PC-3 (cell line): ENCODE data around the gene TFAP2B. TPM values are rescaled to one million over a fixed set of nuclear protein-coding genes. Genes with fewer than 3 reads are reported as not detected.

Experiments
- ATAC-seq: fragments of 200-7000 bp; cut with Tn5 transposase; 2 replicates; pipeline ENCODE4 v1.9.1; 2020; ENCODE audit warnings: mild to moderate bottlenecking, moderate library complexity
- BruUV-seq: library from RNA; stranded (reverse); fragments of 400-500 nt; replicated peaks from 2 replicates; lab custom pipeline; 2021; lab: Mats Ljungman, UMichigan
- CTCF ChIA-PET: fragments of 300-600 bp; sonication (Branson Sonifier 250); formaldehyde crosslinking; loops from one replicate; lab custom pipeline; 2022; ENCODE audit warnings: antibody characterized with exemption; lab: Charles Lee
- POLR2A ChIA-PET: fragments of 300-600 bp; sonication (Branson Sonifier 250); formaldehyde crosslinking; loops from one replicate; lab custom pipeline; 2022; ENCODE audit warnings: antibody characterized with exemption; ENCODE audit not compliant: unreplicated experiment; lab: Charles Lee
- DNase-seq: peaks from one replicate; pipeline ENCODE4 v3.0.0-alpha.2; 2015
- H2AFZ ChIP-seq: fragments of 300-600 bp; sonication (generic); 2 replicates; pipeline ENCODE4 v1.6.0; 2016; ENCODE audit warnings: antibody characterized with exemption, low read length
- H3F3A ChIP-seq: fragments of 300-600 bp; sonication (generic); one replicate; pipeline ENCODE4 v1.6.0; 2017; ENCODE audit warnings: antibody characterized with exemption, low read length, control low read depth, mild to moderate bottlenecking; ENCODE audit not compliant: unreplicated experiment
- H3K27ac ChIP-seq: fragments of 300-600 bp; sonication (generic); 2 replicates; pipeline ENCODE4 v1.5.1; 2016; ENCODE audit warnings: mild to moderate bottlenecking, low read length
- H3K27me3 ChIP-seq: fragments of 300-600 bp; sonication (generic); 2 replicates; pipeline ENCODE4 v1.6.1; 2016; ENCODE audit warnings: low read length, mixed read lengths
- H3K36me3 ChIP-seq: fragments of 300-600 bp; sonication (generic); 2 replicates; pipeline ENCODE4 v1.6.1; 2016; ENCODE audit warnings: low read depth, mixed run types, low read length, mixed read lengths
- H3K4me1 ChIP-seq: fragments of 300-600 bp; sonication (generic); 2 replicates; pipeline ENCODE4 v1.5.1; 2016; ENCODE audit warnings: low read length; ENCODE audit not compliant: insufficient read depth
- H3K4me2 ChIP-seq: fragments of 300-600 bp; sonication (generic); 2 replicates; pipeline ENCODE4 v1.6.0; 2016; ENCODE audit warnings: low read length
- H3K4me3 ChIP-seq: fragments of 300-600 bp; sonication (generic); 2 replicates; pipeline ENCODE4 v1.5.1; 2016; ENCODE audit warnings: mild to moderate bottlenecking, low read length, mixed read lengths
- H3K79me2 ChIP-seq: fragments of 300-600 bp; sonication (generic); 2 replicates; pipeline ENCODE4 v1.6.1; 2017; ENCODE audit warnings: low read length, mixed read lengths
- H3K9ac ChIP-seq: fragments of 300-600 bp; sonication (generic); 2 replicates; pipeline ENCODE4 v1.6.0; 2016; ENCODE audit warnings: mild to moderate bottlenecking, low read length
- H3K9me2 ChIP-seq: fragments of 300-600 bp; sonication (generic); replicated peaks from 2 replicates; pipeline ENCODE4 v1.6.1; 2016; ENCODE audit warnings: mixed run types, low read length, mixed read lengths
- H3K9me3 ChIP-seq: fragments of 300-600 bp; sonication (generic); 2 replicates; pipeline ENCODE4 v1.6.1; 2016; ENCODE audit warnings: low read length, mixed read lengths
- H4K20me1 ChIP-seq: fragments of 300-600 bp; sonication (generic); 2 replicates; pipeline ENCODE4 v1.6.1; 2016; ENCODE audit warnings: low read length, mixed read lengths
- CTCF ChIP-seq: fragments of 300-600 bp; sonication (generic); conservative IDR thresholded peaks from 2 replicates; pipeline ENCODE4 v1.5.1; 2017; ENCODE audit warnings: antibody characterized with exemption, low read depth, mild to moderate bottlenecking, low read length
- EZH2 ChIP-seq: fragments of 300-600 bp; sonication (generic); IDR thresholded peaks from one replicate; pipeline ENCODE4 v1.6.1; 2017; ENCODE audit warnings: antibody characterized with exemption, mild to moderate bottlenecking, low read length; ENCODE audit not compliant: unreplicated experiment
- EZH2phosphoT487 ChIP-seq: fragments of 300-600 bp; sonication (generic); IDR thresholded peaks from 2 replicates; pipeline ENCODE4 v1.6.1; 2018; ENCODE audit warnings: mild to moderate bottlenecking, antibody characterized with exemption, low read length, borderline replicate concordance
- intact Hi-C: fragments of 100-400 bp; cut with micrococcal nuclease; formaldehyde crosslinking; loops from 2 replicates; pipeline ENCODE4 v1.9.0; 2023
- total RNA-seq: library from RNA; depleted of rRNA; stranded (reverse); fragments of >200 nt; gene quantifications from 2 replicates; pipeline ENCODE4 v1.2.3, GENCODE V29; 2014

TFAP2B gene
- total RNA-seq, 1 experiment from 2014 or later: not detected

DNA sequence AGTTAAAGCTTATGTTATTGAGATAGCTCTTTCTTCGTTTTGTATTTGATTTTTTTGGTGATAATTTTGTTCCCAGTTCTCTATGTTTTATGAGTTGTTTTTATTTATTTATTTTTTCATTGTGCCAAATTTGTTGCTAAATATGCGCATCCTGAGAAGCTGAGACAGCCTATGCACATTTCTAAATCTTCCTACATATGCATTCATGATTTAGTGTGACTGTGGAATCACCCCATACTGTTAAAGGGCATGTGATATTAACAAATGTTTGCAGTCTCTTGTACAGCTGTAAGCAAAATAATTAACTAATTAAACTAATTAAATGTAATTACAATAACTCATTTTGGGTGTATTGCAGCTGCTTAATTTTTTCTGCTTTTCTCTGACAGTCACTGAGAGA is 10.4 kb downstream of the TFAP2B start:
- BruUV-seq: no TSS peak
- Histone ChIP-seq H3K9me2 (no peaks in the 10 kb centered on the region), H3K27ac (no peak overlapping the region), H3K4me2 (no peak overlapping the region), H3K79me2 (no peaks in the 10 kb centered on the region), H3K36me3 (no peaks in the 10 kb centered on the region), H2AFZ (no peak overlapping the region), H3K27me3 (peaks cover 33% of the 10 kb centered on the region), H4K20me1 (no peaks in the 10 kb centered on the region), H3K4me3 (no peak overlapping the region), H3F3A (no peaks in the 10 kb centered on the region), H3K9me3 (no peaks in the 10 kb centered on the region), H3K9ac (no peak overlapping the region), H3K4me1 (no peaks in the 10 kb centered on the region)
- DNase-seq (no peak), ATAC-seq (no peak)
- intact Hi-C loops: no loop called here
- TF ChIP-seq EZH2 (no peak), EZH2phosphoT487 (no peak), CTCF (no peak)
- ChIA-PET CTCF (no interaction called here), POLR2A (no interaction called here)

GRCh38 chr6:50829898-50830444 is 11.3 kb downstream of the TFAP2B start:
- ChIA-PET CTCF (no interaction called here), POLR2A (no interaction called here)
- no TSS peak for BruUV-seq

More at GRCh38 chr6:50829898-50830444, 11.3 kb downstream of the TFAP2B start:
- Histone ChIP-seq H3K27me3 (peaks cover 24% of the 10 kb centered on the region), H2AFZ (no peak overlapping the region), H3K4me1 (no peaks in the 10 kb centered on the region), H3K9me3 (no peaks in the 10 kb centered on the region), H3K4me2 (no peak overlapping the region), H3K9me2 (no peaks in the 10 kb centered on the region), H4K20me1 (no peaks in the 10 kb centered on the region), H3K79me2 (no peaks in the 10 kb centered on the region), H3K27ac (no peak overlapping the region), H3K36me3 (no peaks in the 10 kb centered on the region), H3F3A (no peaks in the 10 kb centered on the region), H3K4me3 (no peak overlapping the region), H3K9ac (no peak overlapping the region)
- peak; percentile 10 for DNase-seq
- intact Hi-C loops: no loop called here
- no peak for ATAC-seq
- TF ChIP-seq CTCF (no peak), EZH2phosphoT487 (no peak), EZH2 (no peak)
